Activated CD4-positive, alpha-beta T cell treated with anti-CD3 and anti-CD28 coated beads, Interleukin-2, Interleukin-4, amounts not matched to agents 100 ng/mL and 50 ng/mL, durations not matched to agents 16 hours and 8 hours (primary cell): Measurements from ENCODE around the gene CCDC91.
"Not testable (repeated sequence)": the region's sequence is repeated elsewhere in the genome, so short reads cannot be mapped to it uniquely, and the experiment has no call there.

Experiments used
- DNase-seq: peaks from one replicate; pipeline ENCODE4 v3.0.0-alpha.2; 2020; ENCODE audit warnings: low spot score

CCDC91 gene

DNA sequence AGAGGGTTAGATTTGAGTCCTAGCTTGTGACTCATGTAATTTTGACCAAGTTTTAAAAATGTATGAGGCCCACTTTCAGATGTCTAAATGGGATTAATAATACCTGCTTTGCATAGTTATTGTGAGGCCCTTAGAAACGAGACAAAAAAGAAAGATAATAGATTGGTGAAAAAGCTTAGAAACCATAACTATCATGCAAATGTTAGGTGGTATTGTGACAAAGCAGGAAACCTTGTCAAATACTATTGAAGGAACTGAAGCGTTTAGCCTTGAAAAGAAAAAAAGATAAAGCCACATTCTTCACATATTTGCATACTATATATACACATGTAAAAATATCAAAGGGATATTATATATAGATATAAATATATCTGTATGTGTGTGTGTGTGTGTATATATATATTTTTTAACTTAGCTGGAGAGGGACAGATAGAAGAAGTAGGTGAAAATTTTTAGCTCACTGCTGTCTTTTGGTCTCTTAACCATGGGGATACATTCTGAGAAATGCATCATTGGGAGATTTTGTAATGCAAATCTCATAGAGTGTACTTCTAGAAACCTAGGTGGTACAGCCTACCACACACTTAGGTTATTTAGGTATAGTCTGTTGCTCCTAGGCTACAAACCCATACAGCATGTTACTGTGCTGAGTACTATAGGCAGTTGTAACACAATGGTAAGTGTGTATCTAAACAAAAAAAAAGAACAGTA lies 270.3 kb downstream of the CCDC91 start:
- DNase-seq, result no peak

DNA sequence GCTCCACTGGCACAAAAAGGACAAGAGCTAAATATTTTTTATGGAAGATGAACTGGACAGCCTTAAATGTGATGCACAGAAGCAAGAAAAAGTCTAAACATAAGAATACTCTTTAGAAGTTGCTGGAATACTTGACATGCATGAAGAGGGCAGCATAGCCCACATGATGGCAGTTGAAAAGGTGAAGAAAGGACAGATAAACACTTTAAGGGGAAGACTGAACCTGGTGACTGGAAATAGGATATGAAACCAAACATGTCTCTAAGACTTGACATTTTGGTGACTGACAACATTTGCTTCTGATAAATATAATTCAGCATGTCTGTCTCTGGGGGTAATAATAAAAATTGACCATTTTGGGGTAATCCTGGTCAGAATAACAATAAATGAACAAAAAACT lies 273.1 kb downstream of the CCDC91 start:
- no peak for DNase-seq

DNA sequence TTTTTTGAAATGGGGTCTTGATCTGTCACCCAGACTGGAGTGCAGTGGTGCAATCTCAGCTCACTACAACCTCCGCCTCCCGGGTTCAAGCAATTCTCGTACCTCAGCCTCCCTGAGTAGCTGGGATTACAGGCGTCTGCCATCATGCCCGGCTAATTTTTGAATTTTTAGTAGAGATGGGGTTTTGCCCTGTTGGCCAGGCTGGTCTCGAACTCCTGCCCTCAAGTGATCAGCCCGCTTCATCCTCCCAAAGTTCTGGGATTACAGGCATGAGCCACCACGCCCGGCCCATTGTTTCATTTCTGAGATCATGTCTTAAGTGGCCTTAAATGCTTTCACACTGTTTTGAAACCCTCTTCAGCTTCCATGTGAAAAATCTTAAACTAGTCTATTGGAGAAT lies 281.5 kb downstream of the CCDC91 start:
- DNase-seq, result not testable (repeated sequence)

DNA sequence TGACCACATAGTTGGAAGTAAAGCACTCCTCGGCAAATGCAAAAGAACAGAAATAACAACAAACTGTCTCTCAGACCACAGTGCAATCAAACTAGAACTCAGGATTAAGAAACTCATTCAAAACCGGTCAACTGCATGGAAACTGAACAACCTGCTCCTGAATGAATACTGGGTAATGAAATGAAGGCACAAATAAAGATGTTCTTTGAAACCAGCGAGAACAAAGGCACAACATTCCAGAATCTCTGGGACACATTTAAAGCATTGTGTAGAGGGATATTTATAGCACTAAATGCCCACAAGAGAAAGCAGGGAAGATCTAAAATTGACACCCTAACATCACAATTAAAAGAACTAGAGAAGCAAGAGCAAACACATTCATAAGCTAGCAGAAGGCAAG lies 285.9 kb downstream of the CCDC91 start:
- not testable (repeated sequence) for DNase-seq

DNA sequence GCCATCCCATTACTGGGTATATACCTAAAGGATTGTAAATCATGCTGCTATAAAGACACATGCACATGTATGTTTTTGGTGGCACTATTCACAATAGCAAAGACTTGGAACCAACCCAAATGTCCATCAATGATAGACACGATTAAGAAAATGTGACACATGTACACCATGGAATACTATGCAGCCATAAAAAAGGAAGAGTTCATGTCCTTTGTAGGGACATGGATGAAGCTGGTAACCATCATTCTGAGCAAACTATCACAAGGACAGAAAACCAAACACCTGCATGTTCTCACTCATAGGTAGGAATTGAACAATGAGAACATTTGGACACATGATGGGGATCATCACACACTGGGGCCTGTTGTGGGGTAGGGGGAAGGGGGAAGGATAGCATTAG lies 288.8 kb downstream of the CCDC91 start:
- DNase-seq, result not testable (repeated sequence)

DNA sequence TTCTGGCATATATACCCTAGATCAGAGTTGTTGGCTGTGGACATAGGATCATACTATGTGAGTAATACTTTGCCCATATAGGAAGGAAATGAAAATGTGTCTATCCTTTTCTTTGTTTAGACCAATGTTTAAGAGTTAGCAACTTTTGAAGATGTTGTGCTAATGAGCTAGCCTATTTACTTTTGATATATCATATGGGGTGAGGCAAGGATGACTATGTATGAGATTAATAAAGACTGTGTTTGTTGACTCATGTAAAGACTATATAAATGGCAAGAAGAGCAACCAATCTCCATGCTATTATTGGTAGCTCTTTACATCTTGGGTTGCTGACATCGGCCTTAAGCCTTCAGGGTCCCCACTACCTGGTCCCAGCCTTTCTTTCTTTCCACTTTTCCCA lies 289.4 kb downstream of the CCDC91 start:
- no peak for DNase-seq

DNA sequence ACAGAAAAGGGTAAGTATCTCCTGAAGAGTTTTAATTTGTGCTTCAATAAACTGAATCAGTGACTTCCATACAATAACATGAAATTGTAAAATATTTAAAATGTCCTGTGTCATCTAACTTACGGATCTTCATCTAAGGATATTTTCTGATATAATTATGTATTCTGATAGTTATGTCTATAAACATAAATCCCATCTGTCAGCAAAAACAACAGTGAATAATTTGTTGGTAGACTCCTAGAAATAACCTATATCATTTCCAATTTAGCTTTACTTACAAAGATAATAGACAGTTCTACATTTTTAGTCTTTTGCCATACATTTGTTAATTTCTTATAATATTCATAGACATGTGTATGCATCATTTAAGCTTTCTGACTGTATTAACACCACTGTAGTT lies 293.9 kb downstream of the CCDC91 start:
- DNase-seq, result no peak

DNA sequence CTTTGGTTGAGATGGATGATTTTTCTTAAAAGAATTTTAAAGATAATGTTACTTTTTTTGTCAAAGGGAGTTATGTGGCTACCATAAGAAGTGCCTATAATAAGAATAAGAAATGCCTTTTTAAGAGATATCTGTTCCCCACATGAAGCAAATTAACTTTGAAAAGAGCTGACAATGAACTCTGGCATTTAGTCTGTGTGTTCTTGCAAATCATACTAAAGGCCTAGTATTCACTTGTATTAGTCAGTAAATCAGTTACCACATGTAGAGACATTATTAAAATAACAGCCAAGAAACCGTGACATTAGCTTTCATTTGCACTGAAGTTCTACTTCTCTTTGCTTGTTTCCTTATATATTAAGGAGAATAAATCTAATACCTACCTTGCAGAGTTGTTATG lies 296.3 kb downstream of the CCDC91 start:
- DNase-seq, result no peak

DNA sequence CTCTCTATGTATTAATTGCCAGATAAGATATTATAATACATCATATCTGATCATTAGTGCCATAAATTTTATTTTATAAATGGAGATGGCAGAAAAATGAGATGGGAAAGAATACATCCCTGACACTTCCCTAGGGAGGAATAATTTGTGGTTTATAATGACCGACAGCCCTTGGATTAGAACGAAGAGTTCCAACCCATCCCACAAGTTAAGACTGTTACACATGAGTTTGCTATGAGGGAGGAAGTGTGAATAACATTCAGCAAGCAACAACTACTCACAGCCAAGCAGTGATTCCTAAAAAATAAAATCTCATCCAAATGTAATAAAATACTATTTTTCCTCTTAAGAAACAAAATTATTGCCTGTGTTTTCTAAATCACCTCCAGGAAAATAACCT lies 299.0 kb downstream of the CCDC91 start:
- no peak for DNase-seq

DNA sequence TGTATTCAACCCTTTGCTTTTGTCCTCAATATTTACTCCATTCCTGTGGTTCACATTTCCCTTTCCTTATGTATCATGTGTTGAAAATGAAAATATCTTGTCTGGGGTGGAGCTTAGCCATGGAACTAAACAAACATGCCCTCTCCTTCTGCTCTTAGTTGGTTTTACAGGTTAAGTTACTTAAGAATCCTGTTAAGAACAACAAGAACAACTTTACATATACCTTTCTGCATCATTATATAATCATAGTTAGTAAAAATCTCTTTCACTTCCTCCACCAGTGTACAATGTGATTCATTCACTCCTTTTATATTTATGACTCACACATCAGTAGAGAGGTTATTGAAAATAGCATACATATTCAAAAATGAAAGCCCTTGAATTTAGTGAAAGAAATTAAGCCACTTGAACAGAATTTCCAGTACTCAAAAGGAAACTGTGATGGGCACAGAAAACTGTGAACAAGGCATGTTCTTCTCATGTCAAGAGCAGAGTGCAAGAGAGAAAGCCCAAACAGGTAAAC lies 307.7 kb downstream of the CCDC91 start:
- peak; percentile 56 for DNase-seq

DNA sequence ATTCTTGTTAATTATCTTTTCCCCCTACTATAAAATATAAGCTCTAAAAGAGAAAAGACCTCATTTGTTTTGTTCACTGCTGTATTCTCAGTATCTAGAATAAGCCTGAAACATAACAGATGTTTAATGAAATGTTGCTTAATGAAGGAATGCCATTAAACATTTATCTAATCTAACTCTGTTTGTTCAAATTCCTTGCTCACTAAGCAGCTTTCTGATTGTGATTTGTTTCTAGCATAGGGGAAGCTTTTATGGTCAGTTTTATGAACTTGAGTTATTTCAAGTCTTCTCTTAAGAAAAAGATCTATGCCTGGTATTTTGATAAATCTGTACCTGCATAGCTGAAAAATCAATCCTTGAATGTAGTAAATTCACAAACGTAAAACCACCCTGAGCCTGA lies 308.6 kb downstream of the CCDC91 start:
- no peak for DNase-seq

DNA sequence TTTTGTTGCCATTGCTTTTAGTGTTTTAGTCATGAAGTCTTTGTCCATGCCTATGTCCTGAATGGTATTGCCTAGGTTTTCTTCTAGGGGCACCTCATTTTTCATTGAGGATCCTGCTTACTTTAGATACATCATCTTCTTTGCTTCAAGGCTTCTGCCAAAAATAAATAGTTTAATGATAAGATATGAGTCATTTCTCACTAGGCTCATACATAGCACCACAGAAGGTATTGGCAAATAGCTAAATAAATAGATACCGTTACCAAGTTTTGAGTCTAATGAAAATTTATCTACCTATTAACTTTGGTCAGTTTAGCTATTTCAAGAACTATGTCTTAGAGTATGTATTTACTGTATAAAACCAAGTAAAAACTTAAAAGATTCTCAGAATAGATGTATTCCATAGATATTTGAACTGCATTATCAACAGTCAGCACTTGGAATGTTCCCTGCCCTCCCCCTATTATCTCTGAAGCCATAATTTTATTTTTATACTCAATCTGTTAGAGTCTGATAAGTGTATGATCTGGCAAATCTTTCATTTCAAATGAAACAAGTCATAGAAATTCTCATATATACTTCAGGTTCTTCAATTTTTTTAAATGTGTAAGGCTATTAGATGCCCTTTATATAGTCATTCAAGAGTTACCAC lies 310.2 kb downstream of the CCDC91 start:
- DNase-seq, result no peak

DNA sequence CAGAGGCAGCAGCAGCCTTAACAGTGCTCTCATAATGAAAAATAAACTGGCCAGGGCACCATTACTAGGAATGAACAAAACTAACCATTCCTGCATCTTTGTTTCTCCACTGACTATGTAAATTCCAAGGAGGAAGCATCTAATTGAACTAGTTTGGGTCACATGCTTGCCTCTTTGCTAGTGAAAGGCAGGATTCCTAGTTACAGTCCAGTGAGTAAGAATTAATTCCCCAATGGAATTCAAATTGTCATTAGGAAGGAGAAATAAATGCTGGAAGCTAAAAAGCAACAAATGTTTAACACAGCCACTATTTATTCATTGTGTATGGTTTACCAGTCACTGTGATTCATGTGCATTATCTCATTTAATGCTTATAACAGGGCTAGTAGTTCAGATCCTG lies 316.0 kb downstream of the CCDC91 start:
- no peak for DNase-seq

DNA sequence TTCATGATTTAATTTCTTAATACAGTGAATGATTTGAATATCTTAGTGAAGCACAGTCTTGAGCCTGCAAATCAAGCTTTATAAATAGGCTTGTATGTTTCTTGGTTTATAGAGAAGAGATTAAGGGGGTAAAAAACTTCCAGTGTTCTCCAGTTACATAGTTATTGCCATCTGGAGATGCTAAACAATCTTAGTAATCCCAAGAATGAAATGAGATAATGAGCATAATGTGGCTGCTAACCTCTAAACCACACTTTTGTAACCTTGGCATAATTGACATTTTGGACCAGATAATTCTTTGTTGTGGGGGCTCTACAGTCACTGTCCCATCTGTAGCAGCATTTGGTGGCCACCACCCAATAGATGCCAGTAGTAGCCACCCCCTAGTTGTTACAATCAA lies 316.8 kb downstream of the CCDC91 start:
- no peak for DNase-seq

DNA sequence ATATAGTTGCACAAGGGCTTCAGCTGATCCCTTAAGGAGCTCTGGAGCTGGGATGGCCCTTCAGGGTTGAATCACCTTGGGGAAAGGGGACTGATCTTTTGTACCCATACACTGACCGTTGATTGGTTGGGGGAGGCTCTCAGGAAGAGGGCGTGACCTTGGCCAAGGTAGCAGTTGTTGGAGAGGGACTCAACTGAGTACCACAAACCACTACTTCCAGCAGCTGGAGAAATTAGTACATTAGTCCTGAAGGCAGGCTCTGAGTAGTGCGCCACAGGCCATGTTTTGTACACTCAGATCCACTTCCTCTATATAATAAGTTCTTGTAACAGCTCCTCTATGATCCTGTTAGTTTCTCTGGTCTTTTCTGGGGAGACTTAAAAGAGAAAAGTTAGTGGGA lies 317.6 kb downstream of the CCDC91 start:
- no peak for DNase-seq

DNA sequence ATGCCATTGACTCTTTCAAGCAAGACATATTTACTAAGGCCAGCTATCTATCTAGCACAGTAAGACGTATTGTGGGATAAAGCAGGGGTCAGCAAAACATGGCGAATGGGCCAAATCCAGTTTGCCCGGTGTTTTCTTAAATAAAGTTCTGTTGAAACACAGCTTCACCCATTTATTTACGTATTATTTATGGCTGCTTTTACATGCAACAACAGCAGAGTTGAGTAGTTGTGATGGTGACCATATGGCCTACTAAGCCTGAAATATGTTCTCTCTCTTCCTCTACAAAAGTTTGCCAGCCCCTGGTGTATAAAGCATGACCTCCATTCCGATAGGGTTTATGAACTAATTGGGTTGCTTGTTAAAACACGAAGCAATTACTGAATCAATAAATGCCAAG lies 322.1 kb downstream of the CCDC91 start:
- no peak for DNase-seq

DNA sequence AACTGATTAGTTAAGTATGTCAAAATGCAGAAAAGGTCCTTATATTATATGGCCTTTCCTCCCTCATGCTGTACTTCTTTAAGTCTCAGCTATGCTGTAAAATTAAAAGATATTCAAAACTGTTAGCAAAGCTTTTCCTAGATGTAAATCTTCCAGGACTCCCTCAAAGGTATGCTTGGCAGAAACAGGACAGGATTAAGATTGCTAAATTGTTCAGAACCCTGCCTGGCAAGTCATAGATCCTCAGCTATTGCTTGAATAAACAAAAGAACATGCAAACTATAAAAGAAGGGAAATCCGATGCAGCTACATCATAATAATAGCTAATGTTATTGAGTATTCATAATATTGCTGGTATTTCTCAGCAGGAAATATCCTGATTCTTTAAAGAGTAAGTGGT lies 322.6 kb downstream of the CCDC91 start:
- no peak for DNase-seq

DNA sequence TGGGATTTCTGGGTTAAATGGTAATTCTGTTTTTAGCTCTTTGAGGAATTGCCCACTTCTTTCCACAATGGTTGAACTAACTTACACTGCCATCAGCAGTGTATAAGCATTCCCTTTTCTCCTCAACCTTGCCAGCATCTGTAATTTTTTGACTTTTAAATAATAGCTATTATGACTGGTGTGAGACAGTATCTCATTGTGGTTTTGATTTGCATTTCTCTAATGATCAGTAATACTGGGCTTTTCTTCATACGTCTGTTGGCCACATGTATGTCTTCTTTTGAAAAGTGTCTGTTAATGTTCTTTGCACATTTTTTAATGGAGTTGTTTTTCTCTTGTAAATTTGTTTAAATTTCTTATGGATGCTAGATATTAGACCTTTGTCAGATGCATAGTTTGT lies 323.7 kb downstream of the CCDC91 start:
- no peak for DNase-seq

DNA sequence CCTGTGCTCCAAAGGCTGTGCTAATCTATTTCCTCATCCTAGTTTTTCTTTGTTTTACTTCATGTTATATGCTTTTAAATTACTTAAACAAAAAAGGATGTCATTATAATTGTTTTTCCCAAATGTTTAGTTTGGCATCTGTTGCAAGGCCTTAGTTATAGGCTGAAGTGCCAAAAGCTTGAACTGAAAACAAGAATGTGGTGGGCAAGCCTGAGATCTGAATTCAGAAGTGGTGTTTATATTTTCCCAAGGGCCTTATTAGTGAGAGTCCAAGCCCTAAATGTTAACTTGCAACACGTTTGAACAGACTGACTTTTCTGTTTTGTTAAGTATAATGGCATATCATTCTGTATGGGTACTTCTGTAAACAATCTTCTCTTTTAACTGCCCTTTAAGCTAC lies 326.8 kb downstream of the CCDC91 start:
- DNase-seq, result no peak

DNA sequence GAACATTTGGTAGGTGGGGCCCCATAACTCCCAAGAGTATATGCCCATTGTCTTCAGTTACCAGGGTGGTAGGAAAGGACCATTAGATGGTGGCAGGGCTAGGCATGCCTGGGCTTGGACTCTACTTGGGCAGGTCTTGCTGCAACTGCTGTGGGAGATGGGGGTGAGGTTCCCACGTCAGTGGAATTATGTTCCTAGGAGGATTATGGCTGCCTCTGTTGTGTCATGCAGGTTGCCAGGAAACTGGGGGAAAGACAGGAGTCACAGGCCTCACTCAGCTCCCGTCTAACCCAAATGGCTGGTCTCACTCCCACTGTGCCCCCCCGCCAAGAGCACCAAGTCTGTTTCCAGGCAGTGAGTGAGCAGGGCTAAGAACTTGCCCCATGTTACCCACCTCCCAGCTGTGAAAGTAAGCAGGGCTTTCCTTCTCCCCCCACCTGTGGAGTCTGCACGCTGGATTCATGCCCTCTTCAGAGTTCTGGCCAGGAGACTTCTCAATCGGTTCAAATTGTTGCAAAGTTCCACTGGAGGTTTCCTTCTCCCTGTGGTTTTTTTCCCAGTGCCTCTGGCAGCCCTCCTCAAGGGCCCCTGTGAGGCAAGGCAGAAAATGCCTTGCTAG lies 337.5 kb downstream of the CCDC91 start:
- no peak for DNase-seq

DNA sequence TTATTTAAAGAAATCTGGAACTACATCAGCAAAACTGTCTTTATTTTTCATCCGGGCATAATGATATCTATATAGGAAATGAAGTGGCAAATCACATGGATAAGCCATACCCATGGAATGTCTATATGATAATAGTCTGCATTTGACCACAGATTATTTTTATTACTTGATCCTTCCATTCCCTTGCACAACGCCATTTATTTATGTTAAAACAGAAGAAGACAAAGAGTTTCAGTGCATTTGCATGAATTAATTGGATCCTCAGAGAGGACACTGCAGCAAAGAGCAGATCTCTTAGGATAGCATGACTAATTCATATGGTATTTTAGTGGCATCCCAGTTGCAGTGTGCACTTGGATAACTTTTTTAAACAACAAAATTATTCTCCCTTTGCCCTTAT lies 345.0 kb downstream of the CCDC91 start:
- DNase-seq, result no peak

DNA sequence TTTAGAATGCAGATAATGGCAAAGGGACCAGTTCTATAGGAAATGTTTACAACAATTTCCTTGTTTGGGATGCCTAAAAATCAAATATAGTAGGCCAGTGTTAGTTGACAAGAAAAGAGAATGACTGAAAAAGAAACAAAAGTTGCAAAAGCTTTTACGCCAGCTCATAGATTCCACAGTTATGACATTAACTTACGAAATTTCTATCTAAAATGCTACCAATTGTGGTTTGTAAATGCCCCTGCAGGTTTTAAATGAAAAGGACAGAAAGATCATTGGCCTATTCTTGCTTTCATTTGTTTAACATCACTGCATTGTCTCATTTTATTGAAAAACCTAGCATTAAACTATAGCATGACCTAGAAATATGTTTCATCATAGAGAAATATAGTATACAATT lies 345.8 kb downstream of the CCDC91 start:
- peak; percentile 42 for DNase-seq

DNA sequence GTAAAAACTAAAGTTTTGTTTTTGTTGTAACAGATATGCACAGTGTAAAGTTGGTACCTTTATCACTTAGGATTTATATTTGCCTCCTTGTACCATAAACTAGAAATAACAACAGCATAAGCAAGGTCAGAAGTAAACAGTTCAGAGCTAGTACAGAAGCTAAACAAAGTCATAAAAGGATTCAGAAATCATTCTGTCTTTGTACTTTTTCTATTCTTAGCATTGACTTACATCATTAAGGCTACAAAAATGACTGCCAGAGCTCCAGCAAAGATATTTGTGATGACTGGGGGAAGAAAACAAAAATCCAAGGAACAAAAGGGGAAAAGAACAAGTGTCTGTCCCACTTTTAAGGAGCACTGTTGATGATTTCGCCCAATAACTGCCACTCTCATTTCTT lies 347.2 kb downstream of the CCDC91 start:
- DNase-seq, result no peak
